MG63 (cell line): Measurements from ENCODE around the gene CGB3. TPM values are rescaled to one million over a fixed set of nuclear protein-coding genes. Genes with fewer than 3 reads are reported as not detected.
A peak's percentile ranks its signal among the peaks of the same experiment; 100 is the strongest.
"Not testable (repeated sequence)": the region's sequence is repeated elsewhere in the genome, so short reads cannot be mapped to it uniquely, and the experiment has no call there.

Experiments used
- DNase-seq: peaks from one replicate; pipeline ENCODE4 v3.0.0-alpha.2; 2020
- H3K27me3 ChIP-seq: fragments of 250-450 bp; sonication (Bioruptor Pico); 2 replicates; pipeline ENCODE4 v1.5.1; 2020; ENCODE audit warnings: mild to moderate bottlenecking, moderate library complexity
- H3K36me3 ChIP-seq: fragments of 250-450 bp; sonication (Bioruptor Pico); 2 replicates; pipeline ENCODE4 v1.5.1; 2020; ENCODE audit warnings: mild to moderate bottlenecking, moderate library complexity
- H3K4me3 ChIP-seq: fragments of 250-450 bp; sonication (Bioruptor Pico); 2 replicates; pipeline ENCODE4 v1.5.1; 2020; ENCODE audit warnings: mild to moderate bottlenecking, moderate library complexity
- H3K9me3 ChIP-seq: fragments of 250-450 bp; sonication (Bioruptor Pico); 2 replicates; pipeline ENCODE4 v1.5.1; 2020; ENCODE audit warnings: mild to moderate bottlenecking, moderate library complexity
- total RNA-seq: library from RNA; depleted of rRNA; stranded (reverse); fragments of >200 nt; shearing (Covaris generic); gene quantifications from 2 replicates; pipeline ENCODE4 v1.2.3, GENCODE V29; 2014; ENCODE audit warnings: low replicate concordance; rRNA removed

Gene CGB3
- total RNA-seq, result not detected in 2 replicates

- not testable (repeated sequence) for DNase-seq, H3K36me3 ChIP-seq, H3K27me3 ChIP-seq, H3K9me3 ChIP-seq, H3K4me3 ChIP-seq
Observed at GRCh38 chr19:49024233-49024632, at the start of gene CGB3. CGB3 (minus strand) TSS chr19:49024333; CDS start chr19:49023971, 362 bp downstream.

GRCh38 chr19:49071860-49072547, 47.9 kb upstream of the CGB3 start:
- H3K4me3 ChIP-seq, result no peak overlapping the region
- H3K27me3 ChIP-seq, result peaks cover 33% of the 10 kb centered on the region

GRCh38 chr19:49070416-49070815, 46.3 kb upstream of the CGB3 start:
- no peak overlapping the region for H3K4me3 ChIP-seq
- no peaks in the 10 kb centered on the region for H3K9me3 ChIP-seq
- no peaks in the 10 kb centered on the region for H3K36me3 ChIP-seq
- H3K27me3 ChIP-seq, result peaks cover 38% of the 10 kb centered on the region
- DNase-seq, result no peak

More at GRCh38 chr19:49071860-49072547, 47.9 kb upstream of the CGB3 start:
- DNase-seq, result peak; percentile 28
- Histone ChIP-seq H3K9me3 (no peaks in the 10 kb centered on the region), H3K36me3 (no peaks in the 10 kb centered on the region)

GRCh38 chr19:49069026-49069425, 44.9 kb upstream of the CGB3 start:
- Histone ChIP-seq H3K9me3 (no peaks in the 10 kb centered on the region), H3K36me3 (no peaks in the 10 kb centered on the region), H3K4me3 (no peak overlapping the region), H3K27me3 (peaks cover 38% of the 10 kb centered on the region)
- DNase-seq, result no peak

- Histone ChIP-seq H3K4me3 (no peak overlapping the region), H3K27me3 (peaks cover 26% of the 10 kb centered on the region), H3K36me3 (no peaks in the 10 kb centered on the region), H3K9me3 (no peaks in the 10 kb centered on the region)
- DNase-seq, result no peak
Observed at GRCh38 chr19:49067554-49067953, 43.4 kb upstream of the CGB3 start.

GRCh38 chr19:49065905-49066512, 41.9 kb upstream of the CGB3 start:
- Histone ChIP-seq H3K36me3 (no peaks in the 10 kb centered on the region), H3K4me3 (no peak overlapping the region), H3K27me3 (peaks cover 20% of the 10 kb centered on the region), H3K9me3 (no peaks in the 10 kb centered on the region)
- no peak for DNase-seq

GRCh38 chr19:49064768-49065611, 40.9 kb upstream of the CGB3 start, which contains the start of gene NTF4:
NTF4 (minus strand) TSS chr19:49064818; CDS start chr19:49061997, 2,821 bp downstream.
- Histone ChIP-seq H3K36me3 (no peaks in the 10 kb centered on the region), H3K4me3 (no peak within 1 kb of the TSS), H3K27me3 (peaks cover 20% of the 10 kb centered on the region), H3K9me3 (no peaks in the 10 kb centered on the region)
- DNase-seq, result no peak

- Histone ChIP-seq H3K27me3 (peaks cover 18% of the 10 kb centered on the region), H3K4me3 (no peak overlapping the region)
Observed at GRCh38 chr19:49064029-49064629, 40.0 kb upstream of the CGB3 start.

GRCh38 chr19:49061445-49061844, 37.3 kb upstream of the CGB3 start:
- H3K4me3 ChIP-seq, result no peak overlapping the region
- no peak for DNase-seq
- H3K36me3 ChIP-seq, result no peaks in the 10 kb centered on the region
- H3K27me3 ChIP-seq, result peaks cover 9% of the 10 kb centered on the region
- no peaks in the 10 kb centered on the region for H3K9me3 ChIP-seq

More at GRCh38 chr19:49064029-49064629, 40.0 kb upstream of the CGB3 start:
- DNase-seq, result no peak
- Histone ChIP-seq H3K36me3 (no peaks in the 10 kb centered on the region), H3K9me3 (no peaks in the 10 kb centered on the region)

- no peak for DNase-seq
- no peaks in the 10 kb centered on the region for H3K36me3 ChIP-seq
- H3K9me3 ChIP-seq, result no peaks in the 10 kb centered on the region
- no peak overlapping the region for H3K4me3 ChIP-seq
- H3K27me3 ChIP-seq, result peaks cover 10% of the 10 kb centered on the region; the same call in 1 of the 2 replicates
Observed at GRCh38 chr19:49061000-49061399, 36.9 kb upstream of the CGB3 start.

GRCh38 chr19:49059053-49059452, 34.9 kb upstream of the CGB3 start:
- no peak for DNase-seq
- Histone ChIP-seq H3K36me3 (no peaks in the 10 kb centered on the region), H3K27me3 (peaks cover 10% of the 10 kb centered on the region; the same call in 1 of the 2 replicates), H3K4me3 (no peak overlapping the region), H3K9me3 (no peaks in the 10 kb centered on the region)

- Histone ChIP-seq H3K4me3 (no peak overlapping the region), H3K36me3 (no peaks in the 10 kb centered on the region), H3K27me3 (peaks cover 10% of the 10 kb centered on the region; the same call in 1 of the 2 replicates), H3K9me3 (no peaks in the 10 kb centered on the region)
- DNase-seq, result peak; percentile 53
Observed at GRCh38 chr19:49058562-49058961, 34.4 kb upstream of the CGB3 start.

- DNase-seq, result peak; percentile 54
- Histone ChIP-seq H3K4me3 (peak within 1 kb of the TSS; percentile 22; the same call in 1 of the 2 replicates), H3K36me3 (no peaks in the 10 kb centered on the region), H3K27me3 (peaks cover 10% of the 10 kb centered on the region; the same call in 1 of the 2 replicates), H3K9me3 (no peaks in the 10 kb centered on the region)
Observed at GRCh38 chr19:49057636-49058234, 33.6 kb upstream of the CGB3 start, which contains the start of gene CGB7. CGB7 (minus strand) TSS chr19:49057749; CDS start chr19:49055375, 2,374 bp downstream.

- H3K9me3 ChIP-seq, H3K4me3 ChIP-seq, H3K36me3 ChIP-seq, DNase-seq, H3K27me3 ChIP-seq: not testable (repeated sequence)
Observed at GRCh38 chr19:49056902-49057596, 32.9 kb upstream of the CGB3 start.

GRCh38 chr19:49056101-49056901, 32.2 kb upstream of the CGB3 start:
- peak; percentile 40 for DNase-seq
- peak overlapping the region; percentile 22 for H3K4me3 ChIP-seq
- no peaks in the 10 kb centered on the region for H3K9me3 ChIP-seq
- peaks cover 10% of the 10 kb centered on the region; the same call in 1 of the 2 replicates for H3K27me3 ChIP-seq
- H3K36me3 ChIP-seq, result no peaks in the 10 kb centered on the region
